ENCODE data around the gene ZGPAT. TPM values are rescaled to one million over a fixed set of nuclear protein-coding genes. Genes with fewer than 3 reads are reported as not detected.
A peak's percentile ranks its signal among the peaks of the same experiment; 100 is the strongest.

Gene ZGPAT
- total and polyA plus RNA-seq, 2 of the 13 experiments (the other 11 are each of a cell fraction or from before 2014, with no cell fraction given), result 23.0 to 41.9 TPM

DNA sequence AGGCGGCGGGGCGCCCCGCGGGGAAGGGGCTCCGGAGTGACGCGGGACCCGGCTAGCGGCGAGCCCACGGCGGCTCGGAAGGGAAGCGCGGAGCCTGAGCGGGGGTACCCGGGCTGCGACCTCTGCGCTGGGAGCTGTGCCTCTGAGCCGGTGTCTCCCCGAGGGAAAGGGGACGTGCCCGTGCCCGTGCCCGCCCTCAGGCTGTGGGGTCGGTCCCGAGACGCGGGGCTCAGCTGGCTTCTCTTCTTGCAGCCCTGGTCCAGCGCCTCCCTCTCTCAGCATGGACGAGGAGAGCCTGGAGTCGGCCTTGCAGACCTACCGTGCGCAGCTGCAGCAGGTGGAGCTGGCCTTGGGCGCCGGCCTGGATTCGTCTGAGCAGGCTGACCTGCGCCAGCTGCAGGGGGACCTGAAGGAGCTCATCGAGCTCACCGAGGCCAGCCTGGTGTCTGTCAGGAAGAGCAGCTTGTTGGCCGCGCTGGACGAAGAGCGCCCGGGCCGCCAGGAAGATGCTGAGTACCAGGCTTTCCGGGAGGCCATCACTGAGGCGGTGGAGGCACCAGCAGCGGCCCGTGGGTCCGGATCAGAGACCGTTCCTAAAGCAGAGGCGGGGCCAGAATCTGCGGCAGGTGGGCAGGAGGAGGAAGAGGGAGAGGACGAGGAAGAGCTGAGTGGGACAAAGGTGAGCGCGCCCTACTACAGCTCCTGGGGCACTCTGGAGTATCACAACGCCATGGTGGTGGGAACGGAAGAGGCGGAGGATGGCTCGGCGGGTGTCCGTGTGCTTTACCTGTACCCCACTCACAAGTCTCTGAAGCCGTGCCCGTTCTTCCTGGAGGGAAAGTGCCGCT lies 686 bp downstream of the ZGPAT start (continued):
- TF ChIP-seq SUZ12 (IDR thresholded peaks at IDR 0.05; ENCODE audit: low read depth, low read length) (no peak), MIER3 (CRISPR knock-in tag; IDR thresholded peaks at IDR 0.05; ENCODE audit: borderline replicate concordance) (no peak), PTBP1 (IDR thresholded peaks at IDR 0.05; ENCODE audit: low read depth, low read length, poor library complexity, severe bottlenecking) (no peak), GATAD1 (CRISPR knock-in tag; IDR thresholded peaks at IDR 0.05) (peak; percentile 23; the same call in 1 of the 2 replicates), AGO1 (IDR thresholded peaks at IDR 0.05; ENCODE audit: low read depth, low read length, poor library complexity, severe bottlenecking) (no peak), ISL2 (CRISPR knock-in tag; IDR thresholded peaks at IDR 0.05) (no peak), NONO (IDR thresholded peaks at IDR 0.05) (no peak), NONO (CRISPR knock-in tag; conservative IDR thresholded peaks at IDR 0.05) (no peak), ZNF329 (CRISPR knock-in tag; IDR thresholded peaks at IDR 0.05; ENCODE audit: low read depth) (no peak), TAF15 (IDR thresholded peaks at IDR 0.05; ENCODE audit: low read depth, low read length, poor library complexity, severe bottlenecking) (no peak), ZNF326 (CRISPR knock-in tag; IDR thresholded peaks at IDR 0.05; ENCODE audit: borderline replicate concordance) (no peak), MATR3 (CRISPR knock-in tag; IDR thresholded peaks at IDR 0.05) (no peak), HOXA5 (CRISPR knock-in tag; IDR thresholded peaks at IDR 0.05) (no peak), ZSCAN30 (CRISPR knock-in tag; IDR thresholded peaks at IDR 0.05) (no peak), RFX5 (IDR thresholded peaks at IDR 0.05; ENCODE audit: low read depth, low read length) (no peak), ZNF768 (CRISPR knock-in tag; IDR thresholded peaks at IDR 0.05) (peak; percentile 16; the same call in 1 of the 2 replicates), ZNF446 (CRISPR knock-in tag; IDR thresholded peaks at IDR 0.05) (no peak), ZNF672 (CRISPR knock-in tag; IDR thresholded peaks at IDR 0.05) (no peak), FOXJ3 (CRISPR knock-in tag; IDR thresholded peaks at IDR 0.05; ENCODE audit: borderline replicate concordance) (no peak), ZNF260 (CRISPR knock-in tag; IDR thresholded peaks at IDR 0.05; ENCODE audit: borderline replicate concordance, low read depth) (no peak), ZNF263 (CRISPR knock-in tag; IDR thresholded peaks at IDR 0.05) (no peak), MAFF (IDR thresholded peaks at IDR 0.05; ENCODE audit: low read depth, low read length) (no peak; the same call in 1 of the 2 replicates)
- TF ChIP-seq, protein P1, sequence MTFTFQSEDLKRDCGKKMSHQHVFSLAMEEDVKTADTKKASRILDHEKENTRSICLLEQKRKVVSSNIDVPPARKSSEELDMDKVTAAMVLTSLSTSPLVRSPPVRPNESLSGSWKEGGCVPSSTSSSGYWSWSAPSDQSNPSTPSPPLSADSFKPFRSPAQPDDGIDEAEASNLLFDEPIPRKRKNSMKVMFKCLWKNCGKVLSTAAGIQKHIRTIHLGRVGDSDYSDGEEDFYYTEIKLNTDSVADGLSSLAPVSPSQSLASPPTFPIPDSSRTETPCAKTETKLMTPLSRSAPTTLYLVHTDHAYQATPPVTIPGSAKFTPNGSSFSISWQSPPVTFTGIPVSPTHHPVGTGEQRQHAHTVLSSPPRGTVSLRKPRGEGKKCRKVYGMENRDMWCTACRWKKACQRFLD (CRISPR knock-in tag; IDR thresholded peaks at IDR 0.05; ENCODE audit: borderline replicate concordance), result 0 out of 2 replicates have a peak, but pooled peaks have one; percentile 65
- TF ChIP-seq, protein P2, sequence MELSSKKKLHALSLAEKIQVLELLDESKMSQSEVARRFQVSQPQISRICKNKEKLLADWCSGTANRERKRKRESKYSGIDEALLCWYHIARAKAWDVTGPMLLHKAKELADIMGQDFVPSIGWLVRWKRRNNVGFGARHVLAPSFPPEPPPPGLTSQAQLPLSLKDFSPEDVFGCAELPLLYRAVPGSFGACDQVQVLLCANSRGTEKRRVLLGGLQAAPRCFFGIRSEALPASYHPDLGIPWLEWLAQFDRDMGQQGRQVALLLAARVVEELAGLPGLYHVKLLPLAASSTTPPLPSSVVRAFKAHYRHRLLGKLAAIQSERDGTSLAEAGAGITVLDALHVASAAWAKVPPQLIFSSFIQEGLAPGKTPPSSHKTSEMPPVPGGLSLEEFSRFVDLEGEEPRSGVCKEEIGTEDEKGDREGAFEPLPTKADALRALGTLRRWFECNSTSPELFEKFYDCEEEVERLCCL (CRISPR knock-in tag; IDR thresholded peaks at IDR 0.05; ENCODE audit: borderline replicate concordance), result no peak
- TF ChIP-seq, protein P3, sequence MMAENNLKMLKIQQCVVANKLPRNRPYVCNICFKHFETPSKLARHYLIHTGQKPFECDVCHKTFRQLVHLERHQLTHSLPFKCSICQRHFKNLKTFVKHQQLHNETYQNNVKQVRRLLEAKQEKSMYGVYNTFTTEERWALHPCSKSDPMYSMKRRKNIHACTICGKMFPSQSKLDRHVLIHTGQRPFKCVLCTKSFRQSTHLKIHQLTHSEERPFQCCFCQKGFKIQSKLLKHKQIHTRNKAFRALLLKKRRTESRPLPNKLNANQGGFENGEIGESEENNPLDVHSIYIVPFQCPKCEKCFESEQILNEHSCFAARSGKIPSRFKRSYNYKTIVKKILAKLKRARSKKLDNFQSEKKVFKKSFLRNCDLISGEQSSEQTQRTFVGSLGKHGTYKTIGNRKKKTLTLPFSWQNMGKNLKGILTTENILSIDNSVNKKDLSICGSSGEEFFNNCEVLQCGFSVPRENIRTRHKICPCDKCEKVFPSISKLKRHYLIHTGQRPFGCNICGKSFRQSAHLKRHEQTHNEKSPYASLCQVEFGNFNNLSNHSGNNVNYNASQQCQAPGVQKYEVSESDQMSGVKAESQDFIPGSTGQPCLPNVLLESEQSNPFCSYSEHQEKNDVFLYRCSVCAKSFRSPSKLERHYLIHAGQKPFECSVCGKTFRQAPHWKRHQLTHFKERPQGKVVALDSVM (CRISPR knock-in tag; IDR thresholded peaks at IDR 0.05), result no peak
- TF ChIP-seq, protein P4, sequence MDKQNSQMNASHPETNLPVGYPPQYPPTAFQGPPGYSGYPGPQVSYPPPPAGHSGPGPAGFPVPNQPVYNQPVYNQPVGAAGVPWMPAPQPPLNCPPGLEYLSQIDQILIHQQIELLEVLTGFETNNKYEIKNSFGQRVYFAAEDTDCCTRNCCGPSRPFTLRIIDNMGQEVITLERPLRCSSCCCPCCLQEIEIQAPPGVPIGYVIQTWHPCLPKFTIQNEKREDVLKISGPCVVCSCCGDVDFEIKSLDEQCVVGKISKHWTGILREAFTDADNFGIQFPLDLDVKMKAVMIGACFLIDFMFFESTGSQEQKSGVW (CRISPR knock-in tag; IDR thresholded peaks at IDR 0.05; ENCODE audit: borderline replicate concordance), result no peak
